Activated B cell treated with CpG ODN at 0.5 μM for 24 hours (primary cell): Measurements from ENCODE around the gene ISOC1. TPM values are rescaled to one million over a fixed set of nuclear protein-coding genes. Genes with fewer than 3 reads are reported as not detected.

Experiments used
- ATAC-seq: fragments of 200-7000 bp; cut with Tn5 transposase; one replicate; pipeline ENCODE4 v1.10.0; 2021; ENCODE audit warnings: low read depth, mild to moderate bottlenecking, moderate library complexity
- CTCF ChIA-PET: fragments of 350-600 bp; sonication (Branson Sonifier 250); formaldehyde crosslinking; loops from one replicate; lab custom pipeline; 2021; ENCODE audit warnings: antibody characterized with exemption; lab: Charles Lee
- POLR2A ChIA-PET: fragments of 350-600 bp; sonication (Branson Sonifier 250); formaldehyde crosslinking; loops from one replicate; lab custom pipeline; 2021; ENCODE audit warnings: antibody characterized with exemption; lab: Charles Lee
- DNase-seq: peaks from one replicate; pipeline ENCODE4 v3.0.0; 2022
- H3K27ac Mint-ChIP-seq: one replicate; pipeline ENCODE4 v1.8.0; 2020; ENCODE audit warnings: mixed read lengths
- H3K27me3 Mint-ChIP-seq: one replicate; pipeline ENCODE4 v1.8.0; 2021; ENCODE audit warnings: mixed read lengths
- H3K36me3 Mint-ChIP-seq: one replicate; pipeline ENCODE4 v1.8.0; 2021; ENCODE audit warnings: low read depth, mixed read lengths
- H3K4me1 Mint-ChIP-seq: one replicate; pipeline ENCODE4 v1.8.0; 2021; ENCODE audit warnings: mixed read lengths
- H3K4me3 Mint-ChIP-seq: one replicate; pipeline ENCODE4 v1.8.0; 2020; ENCODE audit warnings: mild to moderate bottlenecking, mixed read lengths
- H3K9me3 Mint-ChIP-seq: one replicate; pipeline ENCODE4 v1.8.0; 2020; ENCODE audit warnings: mixed read lengths
- CTCF ChIP-seq: fragments of 200-600 bp; IDR thresholded peaks from one replicate; pipeline ENCODE4 v1.8.0; 2022; ENCODE audit warnings: antibody characterized with exemption, mild to moderate bottlenecking
- intact Hi-C: fragments of 100-400 bp; cut with micrococcal nuclease; formaldehyde crosslinking; loops from one replicate; pipeline ENCODE4 v1.15.1; 2024
- total RNA-seq: library from RNA; stranded (reverse); gene quantifications from 2 replicates; pipeline ENCODE4 v1.2.3, GENCODE V29; 2022

The ISOC1 gene
- total RNA-seq, 1 donor from 2014 or later: 9.9 TPM

- CTCF ChIA-PET: no interaction called here
- no peak for TF ChIP-seq CTCF
- POLR2A ChIA-PET: no interaction called here
- Mint-ChIP-seq H3K36me3 (peaks cover 44% of the 10 kb centered on the region), H3K9me3 (no peaks in the 10 kb centered on the region), H3K4me1 (no peaks in the 10 kb centered on the region), H3K27me3 (no peaks in the 10 kb centered on the region), H3K27ac (no peak overlapping the region), H3K4me3 (no peak overlapping the region)
- ATAC-seq: no peak
- intact Hi-C loops: no loop called here
- no peak for DNase-seq
These were observed 16.2 kb downstream of the ISOC1 start for GRCh38 chr5:129110742-129111141.

GRCh38 chr5:129111351-129111750, 16.8 kb downstream of the ISOC1 start:
- H3K36me3 Mint-ChIP-seq: peaks cover 39% of the 10 kb centered on the region
- intact Hi-C loops: no loop called here
- H3K4me3 Mint-ChIP-seq: no peak overlapping the region
- DNase-seq: no peak
- POLR2A ChIA-PET: no interaction called here
- no peak overlapping the region for H3K27ac Mint-ChIP-seq
- ATAC-seq: no peak
- H3K9me3 Mint-ChIP-seq: no peaks in the 10 kb centered on the region
- no peaks in the 10 kb centered on the region for H3K27me3 Mint-ChIP-seq
- H3K4me1 Mint-ChIP-seq: no peaks in the 10 kb centered on the region
- CTCF ChIA-PET: no interaction called here
- TF ChIP-seq CTCF: no peak

GRCh38 chr5:129112295-129112694, 17.7 kb downstream of the ISOC1 start:
- Mint-ChIP-seq H3K4me3 (no peak overlapping the region), H3K27me3 (no peaks in the 10 kb centered on the region), H3K4me1 (no peaks in the 10 kb centered on the region), H3K9me3 (no peaks in the 10 kb centered on the region), H3K27ac (no peak overlapping the region), H3K36me3 (peaks cover 33% of the 10 kb centered on the region)
- ATAC-seq (no peak), DNase-seq (no peak)
- intact Hi-C loops: no loop called here
- ChIA-PET CTCF (no interaction called here), POLR2A (no interaction called here)
- no peak for TF ChIP-seq CTCF

- ATAC-seq: no peak
- no peaks in the 10 kb centered on the region for H3K27me3 Mint-ChIP-seq
- ChIA-PET CTCF (no interaction called here), POLR2A (no interaction called here)
- H3K4me3 Mint-ChIP-seq: no peak overlapping the region
- intact Hi-C loops: no loop called here
- no peak for TF ChIP-seq CTCF
- no peak overlapping the region for H3K27ac Mint-ChIP-seq
- no peak for DNase-seq
- no peaks in the 10 kb centered on the region for H3K4me1 Mint-ChIP-seq
- H3K9me3 Mint-ChIP-seq: no peaks in the 10 kb centered on the region
- H3K36me3 Mint-ChIP-seq: peaks cover 29% of the 10 kb centered on the region
These were observed 19.3 kb downstream of the ISOC1 start for GRCh38 chr5:129113867-129114266.

GRCh38 chr5:129114539-129115193, 20.1 kb downstream of the ISOC1 start:
- no peak for DNase-seq
- Mint-ChIP-seq H3K27ac (no peak overlapping the region), H3K4me1 (no peaks in the 10 kb centered on the region), H3K9me3 (no peaks in the 10 kb centered on the region), H3K36me3 (peaks cover 21% of the 10 kb centered on the region), H3K4me3 (no peak overlapping the region), H3K27me3 (no peaks in the 10 kb centered on the region)
- no peak for TF ChIP-seq CTCF
- CTCF ChIA-PET: no interaction called here
- intact Hi-C loops: no loop called here
- POLR2A ChIA-PET: no interaction called here
- ATAC-seq: no peak
